Activated CD4-positive, alpha-beta T cell treated with anti-CD3 and anti-CD28 coated beads, Interleukin-2, Interleukin-4, amounts not matched to agents 100 ng/mL and 50 ng/mL, durations not matched to agents 16 hours and 8 hours (primary cell): ENCODE measurements around the gene CRAT.

Experiments
- DNase-seq: peaks from one replicate; pipeline ENCODE4 v3.0.0-alpha.2; 2020; ENCODE audit warnings: low spot score

Gene CRAT

GRCh38 chr9:129060991-129061390 lies 49.6 kb downstream of the CRAT start:
- DNase-seq: no peak

- no peak for DNase-seq
Observed at GRCh38 chr9:129059796-129060785, 50.5 kb downstream of the CRAT start.

GRCh38 chr9:129058965-129059795 lies 51.4 kb downstream of the CRAT start:
- no peak for DNase-seq

- DNase-seq: no peak
Observed at GRCh38 chr9:129054163-129054851, 56.3 kb downstream of the CRAT start.

GRCh38 chr9:129053020-129053419 lies 57.6 kb downstream of the CRAT start:
- no peak for DNase-seq

DNA sequence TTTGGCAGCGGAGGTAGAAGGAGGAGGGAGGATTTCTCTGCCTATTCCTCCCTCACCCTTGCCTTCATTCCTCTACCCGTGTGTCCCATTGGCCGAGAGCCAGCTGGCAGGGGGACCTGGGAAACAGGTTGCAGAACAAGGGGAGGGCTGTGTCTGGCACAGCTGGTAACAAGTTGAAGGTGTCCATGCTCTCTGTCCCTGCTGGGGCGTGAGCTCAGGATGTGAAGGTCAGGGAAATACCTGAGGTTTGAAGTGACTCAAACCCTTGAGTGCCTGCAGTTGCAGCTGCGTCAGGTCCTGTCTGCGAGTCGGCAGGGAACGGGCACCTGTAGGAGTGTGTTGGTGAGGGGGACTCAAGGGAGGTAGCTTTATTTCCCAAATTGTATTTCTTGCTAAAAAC lies 58.0 kb downstream of the CRAT start:
- DNase-seq: no peak
